ENCODE data around the gene RGS6. TPM values are rescaled to one million over a fixed set of nuclear protein-coding genes. Genes with fewer than 3 reads are reported as not detected.

RGS6 gene
- total RNA-seq, 2 experiments from 2014 or later, result 1.5 to 3.1 TPM

DNA sequence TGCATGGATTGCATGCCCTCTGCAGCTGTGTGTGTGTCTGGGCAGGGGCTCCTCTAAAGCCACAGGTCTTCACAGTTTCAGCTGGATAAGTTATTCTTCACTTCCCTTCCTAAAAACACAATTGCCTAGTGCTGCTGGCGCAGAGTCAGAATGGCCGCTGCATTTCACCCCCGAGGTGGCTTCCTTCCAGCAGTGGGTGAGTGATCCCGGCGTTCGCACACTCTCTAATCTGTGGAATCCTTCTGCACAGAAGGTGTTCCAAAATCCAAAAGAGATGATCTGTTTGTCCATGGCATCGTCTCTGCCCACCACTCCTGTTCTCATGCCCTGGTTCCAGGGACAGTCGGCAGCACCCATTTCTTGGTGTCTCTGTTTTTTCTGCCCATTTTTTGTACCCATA, 620.9 kb downstream of the RGS6 start:
- DNase-seq, result no peak
- no peak overlapping the region for H3K27ac Mint-ChIP-seq
- H3K27me3 Mint-ChIP-seq, result peaks cover 70% of the 10 kb centered on the region
- no peaks in the 10 kb centered on the region for H3K9me3 Mint-ChIP-seq (ENCODE audit: low read depth)
- CTCF ChIA-PET, result no interaction called here
- no peaks in the 10 kb centered on the region for H3K36me3 Mint-ChIP-seq
- no peak for ATAC-seq
- no peak overlapping the region for H3K4me3 Mint-ChIP-seq
- H3K4me1 Mint-ChIP-seq, result peaks cover 10% of the 10 kb centered on the region

DNA sequence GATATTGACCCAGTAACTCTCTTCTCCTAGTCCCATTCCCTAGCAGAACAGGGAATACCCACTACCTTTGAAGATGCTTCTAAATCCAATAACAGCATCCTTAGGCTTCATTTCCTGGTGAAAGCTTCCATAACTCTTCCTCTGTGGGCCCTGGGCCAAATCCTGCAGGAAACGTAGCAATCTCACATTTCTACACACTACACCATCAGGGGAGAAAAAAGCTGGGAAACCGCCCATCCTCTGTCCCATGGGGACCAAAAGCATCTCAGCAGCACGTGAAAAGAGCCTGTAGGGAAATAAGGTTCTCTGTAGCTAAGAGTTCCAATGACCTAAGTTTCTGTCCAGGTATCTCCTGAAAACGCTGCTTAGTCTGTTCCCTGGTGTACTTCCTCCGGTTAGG, 621.4 kb downstream of the RGS6 start:
- CTCF ChIA-PET, result no interaction called here
- H3K27me3 Mint-ChIP-seq, result peaks cover 68% of the 10 kb centered on the region
- no peaks in the 10 kb centered on the region for H3K36me3 Mint-ChIP-seq
- peaks cover 10% of the 10 kb centered on the region for H3K4me1 Mint-ChIP-seq
- DNase-seq (no peak), ATAC-seq (no peak)
- no peak overlapping the region for H3K4me3 Mint-ChIP-seq
- H3K27ac Mint-ChIP-seq, result no peak overlapping the region
- H3K9me3 Mint-ChIP-seq (ENCODE audit: low read depth), result no peaks in the 10 kb centered on the region

DNA sequence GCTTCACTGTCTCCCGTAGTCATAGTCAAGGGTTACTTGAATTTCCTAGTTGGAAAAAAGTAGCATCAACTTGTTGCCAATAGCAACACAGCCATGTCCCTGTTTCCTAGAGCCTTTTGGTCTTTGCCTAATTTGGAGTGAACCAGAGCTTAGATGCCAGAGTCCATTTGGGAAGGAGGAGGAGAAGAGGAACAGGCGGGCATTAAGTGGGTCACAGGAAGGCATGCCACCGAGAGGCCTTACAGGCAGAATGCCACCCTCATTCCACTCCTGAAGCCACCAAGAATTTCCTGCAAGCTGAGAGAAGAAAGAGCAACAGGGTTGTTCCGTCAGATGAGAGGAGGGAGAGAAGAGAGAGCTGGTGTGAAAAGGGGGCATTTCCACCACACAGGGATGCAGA, 622.2 kb downstream of the RGS6 start:
- Mint-ChIP-seq H3K36me3 (no peaks in the 10 kb centered on the region), H3K4me3 (no peak overlapping the region), H3K9me3 (ENCODE audit: low read depth) (no peaks in the 10 kb centered on the region), H3K27ac (no peak overlapping the region), H3K4me1 (peaks cover 14% of the 10 kb centered on the region), H3K27me3 (peaks cover 68% of the 10 kb centered on the region)
- DNase-seq (no peak), ATAC-seq (no peak)
- CTCF ChIA-PET, result interaction anchor here (0.6 kb wide), 1 partner anchor 1703 kb away, joined by 3 read pairs; no protein-coding TSS in a partner anchor

DNA sequence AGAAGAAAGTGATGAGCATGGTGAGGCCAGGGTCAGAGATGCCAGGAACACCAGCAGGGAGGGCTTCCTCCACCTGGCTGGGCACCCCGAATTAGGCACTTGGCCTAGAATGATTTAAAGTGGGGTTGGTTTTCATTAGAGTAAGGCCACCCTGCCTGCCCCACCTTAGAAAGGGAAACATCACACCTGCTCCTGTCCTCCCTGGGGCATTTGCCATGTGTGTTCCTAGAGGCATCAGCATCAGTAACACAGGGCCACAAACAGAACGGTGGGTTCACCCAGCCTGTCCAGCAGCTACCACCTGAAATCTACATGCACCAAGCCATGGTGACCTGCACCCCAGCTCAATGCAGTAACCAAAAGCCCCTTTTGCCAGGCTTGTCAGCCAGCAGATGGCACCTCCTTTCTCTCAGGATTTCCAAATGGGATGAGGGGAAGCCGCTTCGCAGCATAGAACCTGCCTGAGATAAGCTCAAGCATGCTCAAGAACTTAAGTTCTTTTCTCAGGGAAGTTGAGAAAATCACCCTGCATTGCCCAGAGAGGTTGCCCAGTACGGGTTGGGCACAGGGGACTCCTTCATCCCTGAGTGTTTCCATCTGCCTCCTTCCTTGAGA, 622.9 kb downstream of the RGS6 start:
- DNase-seq (no peak), ATAC-seq (no peak)
- Mint-ChIP-seq H3K4me3 (no peak overlapping the region), H3K9me3 (ENCODE audit: low read depth) (no peaks in the 10 kb centered on the region), H3K4me1 (peaks cover 14% of the 10 kb centered on the region), H3K27ac (no peak overlapping the region), H3K27me3 (peaks cover 69% of the 10 kb centered on the region), H3K36me3 (no peaks in the 10 kb centered on the region)
- CTCF ChIA-PET, result interaction anchor here (0.6 to 1.1 kb wide), 2 partner anchors 16 to 1703 kb away, joined by 3 to 4 read pairs; no protein-coding TSS in a partner anchor

DNA sequence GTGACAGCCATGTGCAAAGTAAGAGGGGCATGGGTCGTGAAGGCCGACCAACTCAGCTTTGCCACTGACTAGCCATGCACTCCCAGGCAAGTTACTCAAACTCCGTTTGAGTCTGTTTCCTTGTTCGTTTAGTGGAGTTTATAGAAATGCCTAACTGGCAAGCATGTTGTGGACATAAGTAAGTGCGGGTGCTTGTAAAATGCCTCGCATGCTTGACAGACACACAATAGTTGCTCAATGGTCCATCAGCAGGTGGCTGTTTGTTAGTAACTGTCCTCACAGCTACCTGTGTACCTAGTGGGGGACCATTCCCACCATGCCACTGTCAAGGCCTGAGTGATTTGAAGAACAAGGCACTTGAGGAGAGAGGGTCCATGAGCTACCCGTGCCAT, 623.4 kb downstream of the RGS6 start:
- H3K4me1 Mint-ChIP-seq, result peaks cover 10% of the 10 kb centered on the region
- H3K4me3 Mint-ChIP-seq, result no peak overlapping the region
- DNase-seq, result no peak
- no peak overlapping the region for H3K27ac Mint-ChIP-seq
- CTCF ChIA-PET, result interaction anchor here (1.1 kb wide), 1 partner anchor 16 kb away, joined by 4 read pairs; no protein-coding TSS in a partner anchor
- no peaks in the 10 kb centered on the region for H3K9me3 Mint-ChIP-seq (ENCODE audit: low read depth)
- H3K27me3 Mint-ChIP-seq, result peaks cover 64% of the 10 kb centered on the region
- no peaks in the 10 kb centered on the region for H3K36me3 Mint-ChIP-seq
- no peak for ATAC-seq

DNA sequence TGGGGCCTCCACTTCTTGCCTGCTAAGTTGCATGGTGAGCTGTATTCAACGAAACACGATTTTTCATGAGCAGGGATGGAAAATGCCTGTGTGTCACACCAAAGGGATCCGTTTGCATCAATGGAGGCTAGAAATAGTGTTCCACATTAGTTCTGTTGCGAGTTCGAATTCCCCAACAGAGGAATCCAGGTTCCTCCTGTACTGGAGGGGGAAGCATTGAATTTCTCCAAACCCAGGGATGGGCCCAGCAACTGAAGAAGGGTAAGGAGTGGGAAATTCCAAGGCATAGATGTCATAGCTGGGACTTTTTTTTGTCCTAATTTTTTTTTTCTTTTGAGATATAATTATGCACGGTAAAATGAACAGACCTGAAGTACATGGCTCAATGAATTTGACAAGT, 625.4 kb downstream of the RGS6 start:
- no peaks in the 10 kb centered on the region for H3K9me3 Mint-ChIP-seq (ENCODE audit: low read depth)
- H3K4me1 Mint-ChIP-seq, result peaks cover 4% of the 10 kb centered on the region
- peaks cover 52% of the 10 kb centered on the region for H3K27me3 Mint-ChIP-seq
- H3K27ac Mint-ChIP-seq, result no peak overlapping the region
- CTCF ChIA-PET, result no interaction called here
- no peak overlapping the region for H3K4me3 Mint-ChIP-seq
- H3K36me3 Mint-ChIP-seq, result no peaks in the 10 kb centered on the region
- DNase-seq, result no peak
- ATAC-seq, result no peak

DNA sequence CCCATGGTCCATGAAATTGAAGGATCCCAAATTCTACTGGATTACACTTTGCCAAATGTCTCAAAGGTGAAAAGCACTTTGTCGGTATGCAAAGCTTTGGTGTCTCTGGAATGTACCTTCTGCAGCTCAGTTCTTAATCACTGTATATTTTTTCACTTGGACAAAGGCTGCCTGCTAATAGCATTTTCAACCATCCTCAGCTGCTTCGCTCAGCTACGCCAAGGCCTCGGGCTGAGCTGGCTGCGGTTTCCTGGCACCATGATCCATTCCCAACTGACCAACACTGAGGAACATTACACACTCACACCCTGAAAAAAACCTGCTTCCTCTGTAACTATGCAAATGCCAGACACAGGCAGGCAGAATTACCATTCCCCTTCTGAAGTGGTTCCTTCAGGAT, 626.5 kb downstream of the RGS6 start:
- DNase-seq, result no peak
- Mint-ChIP-seq H3K27me3 (peaks cover 43% of the 10 kb centered on the region), H3K36me3 (no peaks in the 10 kb centered on the region), H3K4me1 (peaks cover 4% of the 10 kb centered on the region), H3K27ac (no peak overlapping the region), H3K9me3 (ENCODE audit: low read depth) (no peaks in the 10 kb centered on the region), H3K4me3 (no peak overlapping the region)
- CTCF ChIA-PET, result interaction anchor here (1.3 kb wide), 1 partner anchor 18 kb away, joined by 5 read pairs; no protein-coding TSS in a partner anchor
- no peak for ATAC-seq

DNA sequence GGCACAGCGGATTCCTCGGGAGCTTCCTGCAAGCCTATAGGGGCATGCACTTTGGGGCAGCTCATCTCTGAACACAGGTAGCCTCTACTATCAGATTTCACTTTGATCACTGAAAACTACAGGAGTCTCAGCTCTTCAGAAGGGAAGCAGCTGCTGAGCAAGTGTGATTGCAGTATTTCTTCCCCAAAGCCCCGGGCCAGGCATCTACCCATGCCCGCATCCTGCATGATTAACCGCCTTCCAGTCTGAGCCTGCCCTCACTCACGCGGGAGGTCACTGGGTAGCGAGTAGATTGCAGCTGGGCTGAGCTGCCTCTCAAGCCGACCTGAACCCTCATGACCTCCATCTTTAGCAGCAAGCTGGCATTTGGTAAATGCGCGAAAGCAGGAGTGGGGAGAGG, 627.0 kb downstream of the RGS6 start:
- no peak for DNase-seq
- CTCF ChIA-PET, result interaction anchor here (1.3 kb wide), 1 partner anchor 18 kb away, joined by 5 read pairs; no protein-coding TSS in a partner anchor
- H3K27ac Mint-ChIP-seq, result no peak overlapping the region
- peaks cover 4% of the 10 kb centered on the region for H3K4me1 Mint-ChIP-seq
- ATAC-seq, result no peak
- peaks cover 39% of the 10 kb centered on the region for H3K27me3 Mint-ChIP-seq
- H3K9me3 Mint-ChIP-seq (ENCODE audit: low read depth), result no peaks in the 10 kb centered on the region
- H3K4me3 Mint-ChIP-seq, result no peak overlapping the region
- no peaks in the 10 kb centered on the region for H3K36me3 Mint-ChIP-seq

DNA sequence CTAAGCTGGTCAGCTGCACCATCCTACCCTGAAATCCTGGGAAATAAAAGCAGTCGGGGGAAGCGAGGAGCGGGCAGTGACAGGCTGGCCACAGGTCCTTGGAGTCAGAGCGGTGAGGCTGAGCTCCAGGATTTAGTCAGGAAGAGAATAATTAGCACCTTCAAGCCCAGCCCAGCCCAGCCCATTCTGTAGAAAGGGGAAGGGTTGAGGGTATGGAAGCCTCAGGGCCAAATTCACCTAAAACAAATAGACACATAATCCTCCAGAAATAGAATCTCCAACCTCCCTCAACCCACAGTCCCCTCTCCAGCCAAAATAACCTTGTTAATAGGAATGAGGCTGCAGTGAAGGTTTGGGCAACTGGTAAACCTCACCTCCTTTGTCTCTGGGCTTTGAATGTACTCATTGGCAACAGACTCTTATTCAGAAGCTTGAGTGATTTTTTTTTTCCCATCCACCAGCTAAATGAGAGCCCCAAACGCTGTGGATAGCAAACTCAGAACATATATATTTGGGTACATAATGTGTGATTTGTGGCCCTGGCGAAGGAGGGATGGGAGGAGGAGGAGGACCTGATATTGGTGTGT, 627.5 kb downstream of the RGS6 start:
- no peak overlapping the region for H3K4me3 Mint-ChIP-seq
- CTCF ChIA-PET, result no interaction called here
- ATAC-seq (no peak), DNase-seq (no peak)
- no peaks in the 10 kb centered on the region for H3K9me3 Mint-ChIP-seq (ENCODE audit: low read depth)
- no peaks in the 10 kb centered on the region for H3K36me3 Mint-ChIP-seq
- peaks cover 4% of the 10 kb centered on the region for H3K4me1 Mint-ChIP-seq
- peaks cover 33% of the 10 kb centered on the region for H3K27me3 Mint-ChIP-seq
- no peak overlapping the region for H3K27ac Mint-ChIP-seq

DNA sequence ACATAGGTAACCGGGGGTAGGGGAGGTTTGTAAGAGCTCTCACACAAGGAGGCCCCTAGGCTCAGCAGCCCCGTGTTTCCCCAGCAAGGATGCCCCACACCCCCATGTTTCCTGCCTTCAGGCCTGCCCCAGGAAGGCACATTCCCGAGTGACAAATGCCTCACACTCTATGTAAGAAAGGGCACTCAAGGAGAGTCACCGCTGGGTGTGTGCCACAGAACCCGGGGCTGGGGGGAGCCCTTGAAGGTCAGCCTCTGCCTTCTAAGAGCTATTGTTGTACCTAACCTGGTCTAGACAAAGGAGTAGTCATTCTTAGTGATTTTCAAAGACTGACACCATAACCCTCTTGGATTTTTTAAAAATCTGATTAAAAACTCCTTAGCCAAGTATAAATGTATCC, 628.1 kb downstream of the RGS6 start:
- ATAC-seq (no peak), DNase-seq (no peak)
- peaks cover 32% of the 10 kb centered on the region for H3K27me3 Mint-ChIP-seq
- no peaks in the 10 kb centered on the region for H3K9me3 Mint-ChIP-seq (ENCODE audit: low read depth)
- H3K36me3 Mint-ChIP-seq, result no peaks in the 10 kb centered on the region
- CTCF ChIA-PET, result no interaction called here
- H3K4me3 Mint-ChIP-seq, result no peak overlapping the region
- H3K4me1 Mint-ChIP-seq, result peaks cover 4% of the 10 kb centered on the region
- no peak overlapping the region for H3K27ac Mint-ChIP-seq

DNA sequence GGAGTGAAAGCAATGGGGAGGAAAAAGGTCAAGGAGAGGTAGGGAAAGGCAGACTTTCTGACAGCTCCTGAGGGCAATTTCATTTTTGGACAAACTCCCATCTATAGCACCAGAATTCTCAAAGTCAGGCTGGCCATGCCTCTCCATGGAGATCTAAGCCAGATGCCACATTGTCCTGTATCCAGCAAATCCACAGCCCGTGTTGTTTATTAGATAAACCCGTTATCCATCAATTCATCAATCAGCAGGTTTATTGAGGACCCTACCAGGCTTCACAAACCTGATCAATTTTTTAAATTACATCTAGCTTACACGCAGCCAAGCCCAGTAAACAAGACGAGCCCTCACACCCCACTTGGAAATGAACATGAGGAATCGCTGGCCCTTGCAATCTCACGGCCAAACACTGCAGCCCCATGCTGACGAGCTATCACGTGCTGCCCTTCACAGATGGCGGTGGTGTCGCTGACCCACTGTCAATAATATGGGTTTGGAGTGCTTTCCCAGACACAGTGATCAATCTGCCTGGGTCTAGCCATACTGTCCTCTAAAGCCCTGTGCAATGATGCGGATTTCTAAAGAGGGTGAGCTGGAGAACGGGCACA, 628.8 kb downstream of the RGS6 start:
- peaks cover 4% of the 10 kb centered on the region for H3K4me1 Mint-ChIP-seq
- H3K27ac Mint-ChIP-seq, result no peak overlapping the region
- no peaks in the 10 kb centered on the region for H3K36me3 Mint-ChIP-seq
- peaks cover 28% of the 10 kb centered on the region for H3K27me3 Mint-ChIP-seq
- CTCF ChIA-PET, result no interaction called here
- no peak for DNase-seq
- no peaks in the 10 kb centered on the region for H3K9me3 Mint-ChIP-seq (ENCODE audit: low read depth)
- ATAC-seq, result no peak
- no peak overlapping the region for H3K4me3 Mint-ChIP-seq

DNA sequence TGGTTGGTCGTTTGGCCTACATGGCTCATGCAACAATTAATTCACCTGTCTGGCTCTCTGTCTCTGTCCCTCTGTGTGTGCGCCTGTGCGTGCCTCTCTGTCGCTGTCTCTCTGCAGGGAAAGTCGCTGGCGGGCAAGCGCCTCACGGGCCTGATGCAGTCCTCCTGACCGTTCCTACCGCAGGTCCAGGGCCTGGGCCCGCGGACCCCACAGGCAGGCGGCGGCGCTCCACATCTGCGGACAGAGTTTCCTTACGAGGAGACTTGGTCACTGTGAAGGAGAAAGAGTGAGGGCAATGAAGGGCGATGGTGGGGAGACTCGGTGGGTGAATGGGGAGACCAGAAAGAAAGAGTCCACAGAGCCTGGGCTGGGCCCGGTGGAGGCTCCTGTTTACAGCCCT, 630.1 kb downstream of the RGS6 start:
- Mint-ChIP-seq H3K4me1 (peaks cover 4% of the 10 kb centered on the region), H3K9me3 (ENCODE audit: low read depth) (no peaks in the 10 kb centered on the region), H3K27me3 (peaks cover 24% of the 10 kb centered on the region), H3K4me3 (no peak overlapping the region), H3K27ac (no peak overlapping the region), H3K36me3 (no peaks in the 10 kb centered on the region)
- CTCF ChIA-PET, result no interaction called here
- ATAC-seq, result no peak
- no peak for DNase-seq

DNA sequence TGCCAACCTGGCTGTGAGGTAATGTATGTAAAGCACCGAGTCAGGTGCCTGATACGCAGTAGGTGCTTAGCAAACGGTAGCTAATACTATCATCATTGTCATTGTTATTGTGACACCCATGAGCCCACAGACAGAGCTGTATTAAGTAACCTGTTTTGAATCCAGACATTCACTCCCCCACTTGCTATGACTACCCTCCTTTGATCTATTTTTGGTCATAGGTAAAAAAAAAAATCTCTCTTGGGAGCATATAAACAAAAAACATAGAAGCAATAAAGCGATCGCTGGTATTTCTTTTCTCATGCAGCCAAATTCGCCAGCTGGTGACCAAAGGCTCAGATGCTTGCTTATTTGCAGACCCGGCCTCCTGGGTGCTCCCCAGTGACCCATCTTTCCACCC, 631.4 kb downstream of the RGS6 start:
- no peak overlapping the region for H3K4me3 Mint-ChIP-seq
- no peaks in the 10 kb centered on the region for H3K9me3 Mint-ChIP-seq (ENCODE audit: low read depth)
- DNase-seq (no peak), ATAC-seq (no peak)
- H3K36me3 Mint-ChIP-seq, result no peaks in the 10 kb centered on the region
- CTCF ChIA-PET, result no interaction called here
- peaks cover 4% of the 10 kb centered on the region for H3K4me1 Mint-ChIP-seq
- H3K27ac Mint-ChIP-seq, result no peak overlapping the region
- H3K27me3 Mint-ChIP-seq, result peaks cover 14% of the 10 kb centered on the region

DNA sequence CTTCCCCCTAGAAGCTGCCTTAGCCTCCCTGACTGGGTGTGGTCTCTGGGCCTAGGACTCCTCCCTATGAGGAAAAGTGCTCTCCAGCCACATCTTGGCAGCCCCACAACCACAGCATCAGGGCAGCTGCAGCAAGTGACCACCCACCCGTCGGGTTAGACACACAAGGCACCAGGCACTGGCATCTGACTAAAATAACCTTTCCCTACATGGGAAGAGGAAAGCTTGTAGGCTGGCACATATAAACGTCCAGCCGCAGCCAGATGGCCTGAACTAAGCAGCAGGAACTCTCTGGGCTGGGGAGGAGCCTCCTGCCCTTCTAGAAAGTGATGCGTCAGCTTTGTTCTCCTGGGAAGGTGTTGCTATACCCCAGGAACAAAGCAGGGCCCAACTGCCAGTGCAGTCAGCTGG, 632.9 kb downstream of the RGS6 start:
- Mint-ChIP-seq H3K9me3 (ENCODE audit: low read depth) (no peaks in the 10 kb centered on the region), H3K36me3 (no peaks in the 10 kb centered on the region), H3K4me1 (no peaks in the 10 kb centered on the region), H3K27me3 (peaks cover under 1% of the 10 kb centered on the region), H3K4me3 (no peak overlapping the region), H3K27ac (no peak overlapping the region)
- DNase-seq, result no peak
- ATAC-seq, result no peak
- CTCF ChIA-PET, result no interaction called here
